Thyroid gland (tissue), 4 donors: Measurements from ENCODE around the gene CNNM1. TPM values are rescaled to one million over a fixed set of nuclear protein-coding genes. Genes with fewer than 3 reads are reported as not detected.

Experiments
- DNase-seq, 2 donors: peaks; one replicate each; pipeline ENCODE4 v3.0.0-alpha.2; 2019
- H3K27ac ChIP-seq, 3 donors: fragments of 200-600 bp; sonication (generic); 1 replicate in 2 of 3; 2 replicates in 1 of 3; pipeline ENCODE4 v1.5.1; 2016 to 2019; ENCODE audit warnings: mild to moderate bottlenecking in 1 of 3, moderate library complexity in 1 of 3
- H3K27me3 ChIP-seq: fragments of 200-600 bp; sonication (generic); one replicate; pipeline ENCODE4 v1.5.1; 2019
- H3K36me3 ChIP-seq, 2 donors: fragments of 200-600 bp; sonication (generic); one replicate each; pipeline ENCODE4 v1.5.1; 2016 to 2019
- H3K4me1 ChIP-seq, 2 donors: fragments of 200-600 bp; sonication (generic); one replicate each; pipeline ENCODE4 v1.5.1; 2017 to 2019
- H3K4me3 ChIP-seq, 3 donors: fragments of 200-600 bp; sonication (generic); replicated peaks in 1 of 3; 1 replicate in 2 of 3; 2 replicates in 1 of 3; pipeline ENCODE4 v1.5.1; 2016; ENCODE audit warnings: mild to moderate bottlenecking in 1 of 3
- H3K9me3 ChIP-seq: fragments of 200-600 bp; sonication (generic); one replicate; pipeline ENCODE4 v1.5.1; 2017
- CTCF ChIP-seq, 6 experiments: fragments of 200-600 bp in 3 of 6; fragments of 450-650 bp in 3 of 6; sonication (generic) in 3 of 6; IDR thresholded peaks; one replicate each; pipeline ENCODE4 v1.5.1; 2016 to 2019; ENCODE audit warnings: antibody characterized with exemption in 6 of 6, mild to moderate bottlenecking in 2 of 6, inconsistent platforms in 1 of 6, moderate library complexity in 1 of 6
- POLR2A ChIP-seq, 2 donors: fragments of 450-650 bp; IDR thresholded peaks; one replicate each; pipeline ENCODE4 v1.6.1; 2017; ENCODE audit warnings: antibody characterized with exemption in 2 of 2, mild to moderate bottlenecking in 2 of 2, moderate library complexity in 1 of 2
- WGBS, 2 donors: methylation state at CpG; one replicate each; pipeline ENCODE4 v1.1.5; 2017; 5-methylcytosine and 5-hydroxymethylcytosine counted together
- intact Hi-C: fragments of 100-400 bp; cut with DNase I; formaldehyde crosslinking; loops from one replicate; pipeline ENCODE4 v1.15.1; 2023
- total RNA-seq, 4 donors: library from RNA; depleted of rRNA; stranded (reverse); fragments of >200 nt; gene quantifications; one replicate each; pipeline ENCODE4 v1.2.3, GENCODE V29; 2016

Gene CNNM1
- total RNA-seq, 4 donors from 2014 or later = 0.27 to 0.67 (median 0.50) TPM

- Histone ChIP-seq H3K4me3 (peak overlapping the region in 1 of 3 donors; percentile 28), H3K9me3 (no peaks in the 10 kb centered on the region), H3K4me1 (peaks cover 11 to 17% of the 10 kb centered on the region in 2 donors), H3K27ac (no peak overlapping the region), H3K36me3 (no peaks in the 10 kb centered on the region), H3K27me3 (no peaks in the 10 kb centered on the region)
- intact Hi-C loops = no loop called here
- TF ChIP-seq POLR2A (IDR thresholded peaks at IDR 0.05) = no peak
- TF ChIP-seq CTCF (IDR thresholded peaks at IDR 0.05) = no peak
- WGBS, 2 donors = 51 to 62% methylated on average over 12 to 19 of the region's 45 CpGs
- DNase-seq = peak; percentile 33 to 43
Observed at GRCh38 chr10:99330347-99330924, 1.3 kb downstream of the CNNM1 start.

GRCh38 chr10:99331207-99331803 lies 2.1 kb downstream of the CNNM1 start:
- Histone ChIP-seq H3K9me3 (no peaks in the 10 kb centered on the region), H3K4me1 (peaks cover 11 to 17% of the 10 kb centered on the region in 2 donors), H3K4me3 (no peak overlapping the region), H3K36me3 (no peaks in the 10 kb centered on the region), H3K27ac (no peak overlapping the region), H3K27me3 (no peaks in the 10 kb centered on the region)
- intact Hi-C loops = no loop called here
- TF ChIP-seq CTCF (IDR thresholded peaks at IDR 0.05) = no peak
- no peak for TF ChIP-seq POLR2A (IDR thresholded peaks at IDR 0.05)
- 68 to 71% methylated on average over 9 of the region's 9 CpGs for WGBS, 2 donors
- no peak for DNase-seq

- TF ChIP-seq CTCF (IDR thresholded peaks at IDR 0.05) (no peak), POLR2A (IDR thresholded peaks at IDR 0.05) (no peak)
- DNase-seq = no peak
- WGBS, 2 donors = 62 to 69% methylated on average over 2 of the region's 2 CpGs
- H3K27ac ChIP-seq = no peak overlapping the region
- intact Hi-C loops = no loop called here
- no peak overlapping the region for H3K4me3 ChIP-seq
- no peaks in the 10 kb centered on the region for H3K9me3 ChIP-seq
- H3K4me1 ChIP-seq = no peaks in the 10 kb centered on the region
- no peaks in the 10 kb centered on the region for H3K36me3 ChIP-seq
- no peaks in the 10 kb centered on the region for H3K27me3 ChIP-seq
Observed at GRCh38 chr10:99337311-99337811, 8.2 kb downstream of the CNNM1 start.

- TF ChIP-seq POLR2A (IDR thresholded peaks at IDR 0.05) (no peak), CTCF (IDR thresholded peaks at IDR 0.05) (no peak)
- no peaks in the 10 kb centered on the region for H3K36me3 ChIP-seq
- no peaks in the 10 kb centered on the region for H3K27me3 ChIP-seq
- H3K9me3 ChIP-seq = no peaks in the 10 kb centered on the region
- no peak for DNase-seq
- intact Hi-C loops = no loop called here
- no peak overlapping the region for H3K4me3 ChIP-seq
- H3K4me1 ChIP-seq = no peaks in the 10 kb centered on the region
- H3K27ac ChIP-seq = no peak overlapping the region
Observed at GRCh38 chr10:99337901-99338300, 8.7 kb downstream of the CNNM1 start.

- Histone ChIP-seq H3K36me3 (no peaks in the 10 kb centered on the region), H3K27me3 (no peaks in the 10 kb centered on the region), H3K27ac (no peak overlapping the region), H3K9me3 (no peaks in the 10 kb centered on the region), H3K4me1 (no peaks in the 10 kb centered on the region), H3K4me3 (no peak overlapping the region)
- no peak for DNase-seq
- WGBS, 2 donors = 70 to 88% methylated on average over 1 of the region's 1 CpG
- intact Hi-C loops = no loop called here
- TF ChIP-seq POLR2A (IDR thresholded peaks at IDR 0.05) = no peak
- TF ChIP-seq CTCF (IDR thresholded peaks at IDR 0.05) = no peak
Observed at GRCh38 chr10:99339077-99339476, 9.9 kb downstream of the CNNM1 start.
